ENCODE data around the gene CELA3A. TPM values are rescaled to one million over a fixed set of nuclear protein-coding genes. Genes with fewer than 3 reads are reported as not detected.

Gene CELA3A
- total RNA-seq, 4 donors from 2014 or later, result not detected

DNA sequence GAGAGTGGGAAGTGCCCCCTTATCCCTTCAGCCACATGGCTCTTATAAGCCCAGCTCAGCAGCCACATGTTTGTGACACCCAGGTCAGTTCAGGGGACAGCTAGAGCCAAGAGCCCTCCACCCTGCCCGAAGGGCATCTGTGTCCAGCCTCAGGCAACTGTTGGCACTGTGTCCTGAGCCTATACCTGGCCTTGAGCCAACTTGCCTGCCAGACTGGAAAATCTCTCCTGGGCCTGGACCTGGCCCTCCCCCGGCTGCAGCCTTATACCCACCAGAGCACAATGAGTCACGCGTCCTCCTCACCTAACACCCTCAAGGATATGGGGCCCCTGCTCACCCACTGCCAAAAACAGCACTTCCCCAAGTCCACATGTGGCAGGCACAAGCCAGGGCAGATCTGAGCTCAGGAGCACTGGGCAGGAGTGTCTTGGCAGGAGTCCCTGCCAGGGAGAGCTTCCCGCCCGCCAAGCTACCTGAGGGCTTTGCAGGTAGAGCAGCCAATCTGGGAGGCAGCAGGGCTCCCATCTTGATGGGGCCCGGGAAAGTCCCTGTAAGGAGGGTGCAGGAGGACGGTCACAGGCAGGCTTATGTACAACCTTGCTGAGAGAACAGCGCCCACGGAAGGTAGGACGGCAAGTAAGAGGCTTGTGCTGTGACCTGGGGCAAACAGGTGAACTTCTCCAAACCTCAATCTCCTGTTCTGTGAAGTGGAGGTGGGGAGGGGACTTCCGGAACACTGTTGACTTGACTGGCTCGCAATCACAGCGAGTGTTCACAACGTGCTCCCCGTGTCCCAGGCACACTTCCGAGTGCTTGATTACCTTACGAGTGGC is 44.5 kb upstream of the CELA3A start:
- intact Hi-C loops (cut with DNase I), result loop anchor here (10.0 kb wide), 1 partner anchor 292 kb away; the partner anchor contains the start of gene RAP1GAP
- Histone ChIP-seq H3K4me1 (peaks cover 17 to 29% of the 10 kb centered on the region in 2 donors), H3K27ac (peak overlapping the region; percentile 28 to 76 (median 32)), H3K27me3 (no peaks in the 10 kb centered on the region), H3K9me3 (no peaks in the 10 kb centered on the region), H3K4me3 (replicated peaks in 1 of 3) (no peak overlapping the region), H3K36me3 (no peaks in the 10 kb centered on the region)
- TF ChIP-seq, protein P1, sequence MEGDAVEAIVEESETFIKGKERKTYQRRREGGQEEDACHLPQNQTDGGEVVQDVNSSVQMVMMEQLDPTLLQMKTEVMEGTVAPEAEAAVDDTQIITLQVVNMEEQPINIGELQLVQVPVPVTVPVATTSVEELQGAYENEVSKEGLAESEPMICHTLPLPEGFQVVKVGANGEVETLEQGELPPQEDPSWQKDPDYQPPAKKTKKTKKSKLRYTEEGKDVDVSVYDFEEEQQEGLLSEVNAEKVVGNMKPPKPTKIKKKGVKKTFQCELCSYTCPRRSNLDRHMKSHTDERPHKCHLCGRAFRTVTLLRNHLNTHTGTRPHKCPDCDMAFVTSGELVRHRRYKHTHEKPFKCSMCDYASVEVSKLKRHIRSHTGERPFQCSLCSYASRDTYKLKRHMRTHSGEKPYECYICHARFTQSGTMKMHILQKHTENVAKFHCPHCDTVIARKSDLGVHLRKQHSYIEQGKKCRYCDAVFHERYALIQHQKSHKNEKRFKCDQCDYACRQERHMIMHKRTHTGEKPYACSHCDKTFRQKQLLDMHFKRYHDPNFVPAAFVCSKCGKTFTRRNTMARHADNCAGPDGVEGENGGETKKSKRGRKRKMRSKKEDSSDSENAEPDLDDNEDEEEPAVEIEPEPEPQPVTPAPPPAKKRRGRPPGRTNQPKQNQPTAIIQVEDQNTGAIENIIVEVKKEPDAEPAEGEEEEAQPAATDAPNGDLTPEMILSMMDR (IDR thresholded peaks at IDR 0.05), result peak in 1 of 6 experiments; percentile 8
- peak in 1 of 2 donors; percentile 12 for TF ChIP-seq POLR2A (IDR thresholded peaks at IDR 0.05)
- DNase-seq, result peak; percentile 91 to 95
- 24 to 32% methylated on average over 8 to 13 of the region's 18 CpGs for WGBS, 2 donors

DNA sequence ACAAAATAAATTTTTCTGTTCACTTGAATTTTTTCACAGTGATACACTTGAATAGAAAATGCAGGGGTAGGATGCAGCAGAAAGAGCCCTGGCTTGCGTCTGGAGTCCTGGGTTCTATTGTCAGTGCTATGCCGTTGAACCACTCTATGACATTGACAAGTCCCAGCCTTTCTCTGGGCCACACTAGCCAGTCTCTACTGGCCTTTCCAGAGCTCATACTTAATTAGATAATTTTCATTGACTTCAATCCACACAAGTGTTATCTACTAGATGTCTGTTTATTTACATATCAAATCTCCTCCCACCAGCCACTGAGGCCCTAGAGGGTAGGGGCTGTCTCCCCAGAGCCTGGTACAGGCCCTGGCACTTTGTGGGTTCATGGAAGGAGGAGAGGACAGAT is 40.1 kb upstream of the CELA3A start:
- no peak overlapping the region for H3K4me3 ChIP-seq (replicated peaks in 1 of 3)
- H3K9me3 ChIP-seq, result no peaks in the 10 kb centered on the region
- WGBS, 2 donors, result 86 to 89% methylated on average over 2 of the region's 2 CpGs
- H3K27ac ChIP-seq, result no peak overlapping the region
- peaks cover 17 to 19% of the 10 kb centered on the region in 2 donors for H3K4me1 ChIP-seq
- TF ChIP-seq, protein P1 (IDR thresholded peaks at IDR 0.05), result no peak
- TF ChIP-seq POLR2A (IDR thresholded peaks at IDR 0.05), result no peak
- intact Hi-C loops (cut with DNase I), result loop anchor here (5.0 kb wide), 2 partner anchors 89 to 164 kb away; no protein-coding TSS in a partner anchor
- H3K36me3 ChIP-seq, result no peaks in the 10 kb centered on the region
- H3K27me3 ChIP-seq, result no peaks in the 10 kb centered on the region
- DNase-seq, result no peak

DNA sequence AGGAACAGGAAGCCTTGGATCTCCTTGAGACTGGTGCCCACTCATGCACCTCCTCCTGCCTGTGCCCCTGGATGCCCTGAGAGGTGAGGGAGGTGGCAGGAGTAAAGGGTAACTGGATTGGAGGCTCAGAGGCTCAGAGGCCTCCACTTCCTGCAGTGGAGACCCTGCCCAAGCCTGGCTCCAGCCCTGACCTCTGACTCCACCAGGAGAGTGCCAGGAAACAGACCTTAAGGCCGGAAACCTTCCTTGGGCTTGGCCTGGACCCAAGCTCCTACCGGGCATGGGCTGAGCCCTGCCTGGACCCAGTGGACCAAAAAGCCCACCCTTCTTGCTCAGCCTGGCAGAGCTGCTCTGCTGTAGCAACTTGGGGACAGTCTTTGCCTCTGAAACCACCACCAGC is 39.7 kb upstream of the CELA3A start:
- peaks cover 13 to 14% of the 10 kb centered on the region in 2 donors for H3K4me1 ChIP-seq
- H3K27me3 ChIP-seq, result no peaks in the 10 kb centered on the region
- intact Hi-C loops (cut with DNase I), result loop anchor here (5.0 kb wide), 2 partner anchors 89 to 164 kb away; no protein-coding TSS in a partner anchor
- TF ChIP-seq POLR2A (IDR thresholded peaks at IDR 0.05), result no peak
- TF ChIP-seq, protein P1 (IDR thresholded peaks at IDR 0.05), result no peak
- no peak overlapping the region for H3K27ac ChIP-seq
- H3K36me3 ChIP-seq, result no peaks in the 10 kb centered on the region
- DNase-seq, result no peak
- 100% methylated on average over 1 of the region's 2 CpGs; no CpG with 5 or more reads in 1 of the 2 donors for WGBS, 2 donors
- no peaks in the 10 kb centered on the region for H3K9me3 ChIP-seq
- H3K4me3 ChIP-seq (replicated peaks in 1 of 3), result no peak overlapping the region

DNA sequence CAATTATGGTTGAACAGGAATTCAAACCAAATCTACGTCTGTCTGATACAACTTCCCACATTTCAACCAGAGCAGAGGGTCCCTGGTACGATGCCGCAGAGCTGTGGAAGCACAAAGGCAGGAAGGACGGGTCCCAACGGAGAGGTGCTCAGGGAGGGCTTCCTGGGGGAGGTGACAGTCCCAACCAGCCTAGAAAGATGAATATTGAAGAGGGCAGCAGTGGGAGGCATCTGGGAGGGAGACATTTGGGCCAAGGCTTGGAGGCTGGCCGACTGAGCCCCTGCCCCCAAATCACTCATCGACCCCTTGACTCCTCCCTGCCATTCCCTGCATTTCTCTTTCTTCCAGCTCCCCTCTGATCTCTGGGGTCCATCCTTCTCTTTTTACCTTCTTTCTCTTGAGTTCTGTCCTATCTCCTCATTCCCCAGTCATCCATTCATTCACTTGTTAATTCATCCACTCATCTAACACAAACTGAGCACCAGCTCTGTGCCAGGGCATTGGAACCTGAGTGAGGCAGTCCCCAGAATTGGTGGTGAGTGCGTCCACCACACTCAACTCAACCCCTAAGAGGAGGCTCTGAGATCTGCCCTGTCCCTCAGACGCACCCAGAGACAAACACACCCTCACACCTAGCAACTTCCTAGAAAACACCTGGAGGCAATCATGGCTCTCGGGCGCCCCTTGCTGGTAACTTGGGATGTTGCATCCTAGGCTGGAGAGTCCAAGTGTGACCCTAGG is 37.8 kb upstream of the CELA3A start:
- Histone ChIP-seq H3K27ac (no peak overlapping the region), H3K36me3 (no peaks in the 10 kb centered on the region), H3K27me3 (no peaks in the 10 kb centered on the region), H3K4me1 (peaks cover 0 to 3% of the 10 kb centered on the region in 2 donors), H3K9me3 (no peaks in the 10 kb centered on the region), H3K4me3 (replicated peaks in 1 of 3) (no peak overlapping the region)
- intact Hi-C loops (cut with DNase I), result loop anchor here (5.0 kb wide), 2 partner anchors 91 to 166 kb away; no protein-coding TSS in a partner anchor
- 45% methylated on average over 11 of the region's 11 CpGs for WGBS, 2 donors
- TF ChIP-seq, protein P1 (IDR thresholded peaks at IDR 0.05), result peak; percentile 76 to 92 (median 89)
- TF ChIP-seq POLR2A (IDR thresholded peaks at IDR 0.05), result no peak
- DNase-seq, result peak; percentile 75 to 79
